NT2/D1 (cell line): ENCODE data around the gene HINFP.

Source experiments
- YY1 ChIP-seq: IDR thresholded peaks from 2 replicates; pipeline ENCODE4 v1.6.1; 2011; ENCODE audit not compliant: insufficient read length, insufficient read depth
- ZNF274 ChIP-seq: IDR thresholded peaks from 2 replicates; pipeline ENCODE4 v1.6.1; 2011; ENCODE audit warnings: mild to moderate bottlenecking, low read depth, low read length

DNA sequence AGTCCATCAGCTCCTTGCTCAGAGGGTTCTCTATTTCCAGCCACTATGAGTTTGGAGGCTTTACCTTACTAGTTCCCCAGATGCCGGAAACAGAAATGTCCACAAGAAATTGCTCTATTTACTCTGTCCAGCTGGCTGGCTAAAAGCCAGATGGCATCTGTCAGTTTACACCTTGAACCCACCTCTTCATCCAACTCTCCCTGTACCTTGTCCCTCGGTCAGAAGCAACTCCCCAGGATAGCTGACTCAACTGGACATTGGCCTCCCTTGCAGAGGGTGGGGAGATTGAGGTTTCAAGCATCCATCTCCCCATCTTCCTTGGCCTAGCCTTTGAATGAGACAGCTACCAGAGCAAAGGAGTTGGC, 12.5 kb upstream of the HINFP start:
- TF ChIP-seq ZNF274 (no peak), YY1 (no peak)
